ENCODE data around the gene TM6SF1. TPM values are rescaled to one million over a fixed set of nuclear protein-coding genes. Genes with fewer than 3 reads are reported as not detected.

The TM6SF1 gene
- total and polyA plus RNA-seq, 4 experiments from 2014 or later = 0.38 to 0.50 TPM; not detected in 2

DNA sequence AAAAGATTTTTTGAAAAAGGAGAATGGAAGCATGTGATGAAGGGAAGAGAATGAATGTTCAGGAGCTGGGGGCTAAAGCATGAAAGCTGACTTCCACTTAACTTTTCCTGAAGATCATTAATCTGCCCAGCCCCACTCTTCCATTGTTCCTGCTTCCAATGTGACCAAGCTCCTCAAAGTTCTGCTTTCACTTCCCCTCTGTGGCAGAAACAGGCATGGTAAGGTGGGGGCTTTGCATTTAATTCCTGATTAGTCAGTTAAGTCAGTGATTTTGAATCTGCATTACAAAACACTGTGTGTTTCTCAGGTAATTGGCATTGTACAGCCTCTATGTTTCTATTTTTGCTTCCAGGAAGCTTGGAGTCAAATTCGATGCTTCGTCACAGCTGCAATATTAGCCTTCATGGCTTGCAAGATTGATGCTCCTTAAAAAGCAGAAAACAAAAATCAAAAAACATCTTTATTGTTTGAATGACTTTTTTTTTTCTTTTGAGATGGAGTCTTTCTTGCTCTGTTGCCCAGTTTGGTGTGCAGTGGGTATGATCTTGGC lies 7.3 kb upstream of the TM6SF1 start:
- ChIA-PET POLR2A (ENCODE audit: partially characterized antibody) (no interaction called here), CTCF (ENCODE audit: partially characterized antibody) (no interaction called here)
- no peaks in the 10 kb centered on the region for H3K9me3 ChIP-seq (ENCODE audit: control insufficient read depth in 1 of 2, low read length in 2 of 2)
- H3K27me3 ChIP-seq (ENCODE audit: insufficient read depth, low read length) = no peaks in the 10 kb centered on the region
- intact Hi-C loops (cut with micrococcal nuclease) = no loop called here
- H3K4me1 ChIP-seq (ENCODE audit: insufficient read depth, low read length) = no peaks in the 10 kb centered on the region
- H3K4me3 ChIP-seq (ENCODE audit: low read length in 2 of 2) = no peak overlapping the region
- no peaks in the 10 kb centered on the region for H3K36me3 ChIP-seq (ENCODE audit: insufficient read depth, low read length)
- H3K27me3 Mint-ChIP-seq = peaks cover 30 to 31% of the 10 kb centered on the region in 2 donors
- peaks cover 0 to 6% (median 0%) of the 10 kb centered on the region in 4 donors for H3K4me1 Mint-ChIP-seq
- H3K36me3 Mint-ChIP-seq = no peaks in the 10 kb centered on the region
- peaks cover 0 to 13% (median 9%) of the 10 kb centered on the region in 8 donors for H3K9me3 Mint-ChIP-seq
- H3K27ac ChIP-seq (ENCODE audit: low read depth, low read length) = no peak overlapping the region
- H3K4me3 Mint-ChIP-seq = no peak overlapping the region
- no peak for DNase-seq
- no peak overlapping the region for H3K27ac Mint-ChIP-seq

DNA sequence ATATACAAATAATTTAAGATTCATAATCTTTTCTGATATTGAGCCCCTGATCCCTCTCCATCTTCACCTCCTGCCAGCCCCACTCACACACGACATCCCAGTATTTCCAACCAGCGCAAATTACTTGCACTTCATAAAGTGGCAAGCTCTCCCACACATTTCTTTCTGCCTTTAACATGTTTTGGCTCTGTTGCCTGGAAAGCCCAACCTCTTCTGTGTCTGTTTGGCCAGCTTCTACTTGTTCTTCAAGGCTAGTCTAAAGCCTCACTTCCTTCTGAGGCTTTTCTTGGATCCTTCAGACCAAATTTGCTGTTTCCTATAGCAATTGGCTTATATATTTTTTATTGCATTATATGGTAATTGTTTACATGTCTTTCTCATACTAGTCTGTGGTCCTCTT lies 5.1 kb upstream of the TM6SF1 start:
- Histone ChIP-seq H3K27me3 (ENCODE audit: insufficient read depth, low read length) (no peaks in the 10 kb centered on the region), H3K36me3 (ENCODE audit: insufficient read depth, low read length) (no peaks in the 10 kb centered on the region), H3K9me3 (ENCODE audit: control insufficient read depth in 1 of 2, low read length in 2 of 2) (no peaks in the 10 kb centered on the region), H3K4me3 (ENCODE audit: low read length in 2 of 2) (no peak overlapping the region), H3K27ac (ENCODE audit: low read depth, low read length) (no peak overlapping the region), H3K4me1 (ENCODE audit: insufficient read depth, low read length) (no peaks in the 10 kb centered on the region)
- DNase-seq = no peak
- CTCF ChIA-PET (ENCODE audit: partially characterized antibody) = no interaction called here
- Mint-ChIP-seq H3K4me3 (no peak overlapping the region), H3K4me1 (peaks cover 0 to 12% (median 7%) of the 10 kb centered on the region in 4 donors), H3K36me3 (no peaks in the 10 kb centered on the region), H3K9me3 (peaks cover 0 to 13% (median 7%) of the 10 kb centered on the region in 8 donors), H3K27me3 (peaks cover 39% of the 10 kb centered on the region in 2 donors), H3K27ac (no peak overlapping the region)
- POLR2A ChIA-PET (ENCODE audit: partially characterized antibody) = no interaction called here
- intact Hi-C loops (cut with micrococcal nuclease) = no loop called here

DNA sequence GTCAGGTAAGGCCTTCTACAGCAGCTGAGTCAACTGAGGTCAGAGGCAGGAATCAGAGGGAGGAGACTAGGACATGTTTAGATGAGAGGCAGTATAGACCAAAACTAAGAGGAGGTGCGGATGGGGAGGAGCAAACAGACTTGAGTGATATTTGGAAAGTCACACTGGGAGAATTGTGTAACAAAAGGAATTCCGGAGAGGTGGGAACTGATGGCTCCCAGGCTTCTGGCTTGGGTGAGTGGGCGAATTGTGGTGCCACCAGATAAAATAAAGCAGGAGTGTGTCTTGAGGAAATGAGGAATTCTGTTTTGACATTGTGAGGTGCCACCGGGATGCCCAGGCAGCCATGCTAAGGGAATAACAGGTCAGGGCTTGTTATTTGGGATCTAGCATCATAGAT lies 3.3 kb upstream of the TM6SF1 start:
- POLR2A ChIA-PET (ENCODE audit: partially characterized antibody) = no interaction called here
- Histone ChIP-seq H3K27me3 (ENCODE audit: insufficient read depth, low read length) (peaks cover 11% of the 10 kb centered on the region), H3K4me3 (ENCODE audit: low read length in 2 of 2) (no peak overlapping the region), H3K4me1 (ENCODE audit: insufficient read depth, low read length) (peaks cover 11% of the 10 kb centered on the region), H3K27ac (ENCODE audit: low read depth, low read length) (no peak overlapping the region), H3K36me3 (ENCODE audit: insufficient read depth, low read length) (no peaks in the 10 kb centered on the region), H3K9me3 (ENCODE audit: control insufficient read depth in 1 of 2, low read length in 2 of 2) (no peaks in the 10 kb centered on the region)
- peaks cover 0 to 2% (median 0%) of the 10 kb centered on the region in 8 donors for H3K9me3 Mint-ChIP-seq
- intact Hi-C loops (cut with micrococcal nuclease) = no loop called here
- CTCF ChIA-PET (ENCODE audit: partially characterized antibody) = no interaction called here
- no peak overlapping the region for H3K27ac Mint-ChIP-seq
- no peak overlapping the region for H3K4me3 Mint-ChIP-seq
- peaks cover 5 to 23% (median 14%) of the 10 kb centered on the region in 4 donors for H3K4me1 Mint-ChIP-seq
- DNase-seq = no peak
- H3K36me3 Mint-ChIP-seq = no peaks in the 10 kb centered on the region
- peaks cover 33 to 50% of the 10 kb centered on the region in 2 donors for H3K27me3 Mint-ChIP-seq

DNA sequence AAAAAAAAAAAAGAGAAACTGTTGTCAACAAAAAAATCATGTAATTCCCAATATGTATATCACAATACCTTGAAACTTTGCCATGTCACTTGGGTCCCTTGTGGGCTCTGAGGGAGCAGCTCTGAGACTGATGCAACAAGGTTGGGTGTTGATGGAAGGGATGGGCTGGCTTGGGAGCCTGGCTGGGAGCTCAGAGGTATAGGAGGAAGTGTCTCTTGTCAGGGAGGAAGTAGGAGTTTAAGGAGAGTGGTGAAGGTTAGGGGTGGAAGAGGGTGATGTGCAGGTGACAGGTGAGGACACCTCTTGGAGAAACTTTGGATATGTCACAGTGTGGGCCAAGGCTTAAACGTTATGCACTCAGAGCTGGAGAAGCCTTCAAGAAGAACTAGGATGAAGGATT lies 2.0 kb upstream of the TM6SF1 start:
- Histone ChIP-seq H3K4me1 (ENCODE audit: insufficient read depth, low read length) (peaks cover 11% of the 10 kb centered on the region), H3K27ac (ENCODE audit: low read depth, low read length) (no peak overlapping the region), H3K36me3 (ENCODE audit: insufficient read depth, low read length) (no peaks in the 10 kb centered on the region), H3K27me3 (ENCODE audit: insufficient read depth, low read length) (peaks cover 11% of the 10 kb centered on the region), H3K9me3 (ENCODE audit: control insufficient read depth in 1 of 2, low read length in 2 of 2) (no peaks in the 10 kb centered on the region), H3K4me3 (ENCODE audit: low read length in 2 of 2) (no peak overlapping the region)
- Mint-ChIP-seq H3K4me3 (peak overlapping the region in 5 of 8 donors; percentile 43 to 74 (median 62)), H3K9me3 (peaks cover 0 to 2% (median 0%) of the 10 kb centered on the region in 8 donors), H3K27ac (no peak overlapping the region), H3K4me1 (peaks cover 6 to 25% (median 15%) of the 10 kb centered on the region in 4 donors), H3K36me3 (no peaks in the 10 kb centered on the region), H3K27me3 (peaks cover 41 to 57% of the 10 kb centered on the region in 2 donors)
- intact Hi-C loops (cut with micrococcal nuclease) = no loop called here
- CTCF ChIA-PET (ENCODE audit: partially characterized antibody) = no interaction called here
- POLR2A ChIA-PET (ENCODE audit: partially characterized antibody) = no interaction called here
- no peak for DNase-seq

DNA sequence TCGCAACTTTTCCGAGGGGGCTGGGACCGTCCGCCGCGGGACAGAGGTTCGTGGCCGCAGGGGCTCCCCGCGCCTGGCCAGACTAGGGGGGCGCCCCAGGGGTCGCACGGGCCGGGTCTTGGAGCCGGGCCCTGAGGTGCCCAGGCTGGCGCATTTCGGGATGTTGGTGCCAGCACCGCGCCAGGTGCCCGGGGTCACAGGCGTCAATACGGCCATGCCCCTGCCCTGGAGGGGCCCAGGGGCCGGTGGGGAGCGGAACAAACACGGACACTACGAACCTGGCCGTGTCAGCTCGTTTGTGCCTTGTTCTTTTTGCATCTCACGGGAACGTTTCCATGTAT lies 366 bp downstream of the TM6SF1 start:
- Mint-ChIP-seq H3K4me3 (peak overlapping the region in 6 of 8 donors; percentile 58 to 78 (median 68)), H3K4me1 (peaks cover 6 to 25% (median 15%) of the 10 kb centered on the region in 4 donors), H3K27me3 (peaks cover 39 to 50% of the 10 kb centered on the region in 2 donors), H3K36me3 (no peaks in the 10 kb centered on the region), H3K9me3 (peaks cover 0 to 3% (median 0%) of the 10 kb centered on the region in 8 donors), H3K27ac (no peak overlapping the region)
- Histone ChIP-seq H3K4me3 (ENCODE audit: low read length in 2 of 2) (no peak overlapping the region), H3K27me3 (ENCODE audit: insufficient read depth, low read length) (peaks cover 11% of the 10 kb centered on the region), H3K36me3 (ENCODE audit: insufficient read depth, low read length) (no peaks in the 10 kb centered on the region), H3K4me1 (ENCODE audit: insufficient read depth, low read length) (peaks cover 11% of the 10 kb centered on the region), H3K27ac (ENCODE audit: low read depth, low read length) (no peak overlapping the region), H3K9me3 (ENCODE audit: control insufficient read depth in 1 of 2, low read length in 2 of 2) (no peaks in the 10 kb centered on the region)
- DNase-seq = no peak
- CTCF ChIA-PET (ENCODE audit: partially characterized antibody) = no interaction called here
- intact Hi-C loops (cut with micrococcal nuclease) = no loop called here
- POLR2A ChIA-PET (ENCODE audit: partially characterized antibody) = no interaction called here

DNA sequence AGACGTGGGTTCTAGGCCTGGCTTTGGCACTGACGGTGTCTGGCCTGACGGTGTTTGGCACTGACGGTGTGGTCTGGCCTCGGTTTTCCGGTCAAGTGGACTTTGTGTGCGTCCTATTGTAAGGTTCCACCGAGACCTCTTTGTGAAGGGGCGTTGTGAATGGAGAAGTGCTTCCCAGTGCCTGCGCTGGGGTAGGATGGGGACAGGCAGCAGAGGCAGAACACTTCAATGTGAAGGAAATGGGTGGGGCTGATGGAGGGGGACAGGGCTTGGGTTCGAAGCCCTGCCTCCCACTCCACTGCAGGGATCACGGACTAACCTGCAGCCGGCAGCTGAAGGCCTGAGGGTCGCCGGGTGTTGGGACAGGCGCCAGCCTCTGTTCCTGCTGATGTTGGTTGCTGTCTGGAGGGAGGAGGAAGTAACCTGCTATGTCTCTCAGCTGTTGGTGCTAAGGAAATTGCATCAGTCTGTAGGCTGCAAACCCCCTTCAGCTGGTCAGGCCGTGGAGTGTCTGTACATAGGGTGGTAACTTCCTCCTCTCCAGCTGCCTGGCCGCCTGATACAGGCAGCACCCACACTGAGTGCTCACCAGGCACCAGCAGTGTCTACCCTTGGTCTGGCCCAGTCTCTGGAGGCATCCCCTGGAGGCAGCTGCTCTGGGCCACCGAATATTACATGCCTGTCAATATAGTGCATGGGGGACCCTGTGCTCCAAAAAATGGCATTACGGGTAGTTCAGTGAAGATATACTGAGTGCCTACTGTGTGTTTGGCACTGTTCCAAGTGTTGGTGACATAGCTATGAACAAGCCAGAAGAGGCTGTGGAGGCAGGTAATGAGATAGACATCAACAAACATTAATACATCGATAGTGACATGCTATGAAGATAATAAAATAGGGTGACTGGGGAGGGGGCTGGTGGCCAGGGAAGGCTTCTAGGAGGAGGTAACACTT lies 1.1 kb downstream of the TM6SF1 start:
- H3K9me3 ChIP-seq (ENCODE audit: control insufficient read depth in 1 of 2, low read length in 2 of 2) = no peaks in the 10 kb centered on the region
- no peak overlapping the region for H3K4me3 ChIP-seq (ENCODE audit: low read length in 2 of 2)
- H3K9me3 Mint-ChIP-seq = peaks cover 0 to 3% (median 0%) of the 10 kb centered on the region in 8 donors
- peaks cover 6 to 25% (median 15%) of the 10 kb centered on the region in 4 donors for H3K4me1 Mint-ChIP-seq
- no peak for DNase-seq
- no peaks in the 10 kb centered on the region for H3K36me3 ChIP-seq (ENCODE audit: insufficient read depth, low read length)
- H3K4me1 ChIP-seq (ENCODE audit: insufficient read depth, low read length) = peaks cover 11% of the 10 kb centered on the region
- H3K27ac Mint-ChIP-seq = no peak overlapping the region
- peak overlapping the region; percentile 37 to 78 (median 66) for H3K4me3 Mint-ChIP-seq
- CTCF ChIA-PET (ENCODE audit: partially characterized antibody) = no interaction called here
- POLR2A ChIA-PET (ENCODE audit: partially characterized antibody) = no interaction called here
- H3K27me3 Mint-ChIP-seq = peaks cover 39 to 50% of the 10 kb centered on the region in 2 donors
- intact Hi-C loops (cut with micrococcal nuclease) = no loop called here
- H3K27ac ChIP-seq (ENCODE audit: low read depth, low read length) = no peak overlapping the region
- peaks cover 11% of the 10 kb centered on the region for H3K27me3 ChIP-seq (ENCODE audit: insufficient read depth, low read length)
- H3K36me3 Mint-ChIP-seq = no peaks in the 10 kb centered on the region

DNA sequence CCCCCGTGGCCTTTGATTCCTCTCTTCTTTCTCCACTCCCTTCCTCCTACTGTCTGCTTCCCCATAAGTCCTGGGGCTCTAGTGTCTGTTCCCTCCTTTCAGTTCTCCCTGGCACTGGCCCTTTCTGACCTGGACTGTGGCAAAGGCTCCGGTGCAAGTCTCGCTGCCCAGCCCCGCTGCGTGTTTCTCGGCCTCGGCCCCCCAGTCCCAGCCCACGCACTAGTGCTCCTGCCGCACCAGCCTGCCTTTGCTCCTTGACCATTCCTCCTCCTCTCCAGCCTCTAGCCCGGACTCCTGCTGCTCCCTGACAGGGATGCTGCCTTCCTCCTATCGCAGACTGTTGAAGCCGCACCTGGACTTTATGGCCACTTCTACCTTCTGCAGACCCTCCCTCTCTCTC lies 2.1 kb downstream of the TM6SF1 start:
- H3K36me3 ChIP-seq (ENCODE audit: insufficient read depth, low read length) = no peaks in the 10 kb centered on the region
- Mint-ChIP-seq H3K36me3 (no peaks in the 10 kb centered on the region), H3K9me3 (peaks cover 0 to 3% (median 0%) of the 10 kb centered on the region in 8 donors), H3K27ac (no peak overlapping the region), H3K4me1 (peaks cover 6 to 25% (median 12%) of the 10 kb centered on the region in 4 donors), H3K4me3 (peak overlapping the region in 3 of 8 donors; percentile 2 to 46 (median 16)), H3K27me3 (peaks cover 31 to 42% of the 10 kb centered on the region in 2 donors)
- no peak overlapping the region for H3K4me3 ChIP-seq (ENCODE audit: low read length in 2 of 2)
- DNase-seq = no peak
- H3K9me3 ChIP-seq (ENCODE audit: control insufficient read depth in 1 of 2, low read length in 2 of 2) = no peaks in the 10 kb centered on the region
- intact Hi-C loops (cut with micrococcal nuclease) = no loop called here
- ChIA-PET POLR2A (ENCODE audit: partially characterized antibody) (no interaction called here), CTCF (ENCODE audit: partially characterized antibody) (no interaction called here)
- H3K27me3 ChIP-seq (ENCODE audit: insufficient read depth, low read length) = peaks cover 11% of the 10 kb centered on the region
- no peak overlapping the region for H3K27ac ChIP-seq (ENCODE audit: low read depth, low read length)
- peaks cover 11% of the 10 kb centered on the region for H3K4me1 ChIP-seq (ENCODE audit: insufficient read depth, low read length)

Measured in CD4-positive, alpha-beta memory T cell (primary cell).